LNCaP clone FGC (cell line): ENCODE results near the gene COL6A3.

Source experiments
- DNase-seq: peaks from one replicate; pipeline ENCODE4 v3.0.0-alpha.2; 2011; ENCODE audit warnings: low read depth
- H3K4me3 ChIP-seq: 2 replicates; pipeline ENCODE4 v1.5.1; 2011; ENCODE audit warnings: mild to moderate bottlenecking, low read depth, low read length, control low read depth
- CTCF ChIP-seq: IDR thresholded peaks from 2 replicates; pipeline ENCODE4 v1.5.1; 2012; ENCODE audit warnings: mild to moderate bottlenecking; ENCODE audit not compliant: control insufficient read depth, insufficient read depth; ENCODE audit errors: extremely low read depth

The COL6A3 gene

GRCh38 chr2:237365671-237366070, 48.3 kb downstream of the COL6A3 start:
- no peak overlapping the region for H3K4me3 ChIP-seq
- DNase-seq = no peak
- no peak for TF ChIP-seq CTCF

GRCh38 chr2:237364655-237365054, 49.3 kb downstream of the COL6A3 start:
- TF ChIP-seq CTCF = no peak
- no peak overlapping the region for H3K4me3 ChIP-seq
- DNase-seq = no peak

- no peak overlapping the region for H3K4me3 ChIP-seq
- no peak for TF ChIP-seq CTCF
Measured at GRCh38 chr2:237361194-237362004, 52.6 kb downstream of the COL6A3 start.

GRCh38 chr2:237359894-237360780, 53.8 kb downstream of the COL6A3 start:
- no peak for TF ChIP-seq CTCF
- no peak overlapping the region for H3K4me3 ChIP-seq
- DNase-seq = no peak

More at GRCh38 chr2:237361194-237362004, 52.6 kb downstream of the COL6A3 start:
- no peak for DNase-seq

- no peak overlapping the region for H3K4me3 ChIP-seq
- DNase-seq = no peak
- no peak for TF ChIP-seq CTCF
Measured at GRCh38 chr2:237359518-237359840, 54.5 kb downstream of the COL6A3 start.

- no peak for TF ChIP-seq CTCF
- H3K4me3 ChIP-seq = no peak overlapping the region
- no peak for DNase-seq
Measured at GRCh38 chr2:237358721-237359517, 55.0 kb downstream of the COL6A3 start.
